H9 (cell line): ENCODE data around the gene LRRK1. TPM values are rescaled to one million over a fixed set of nuclear protein-coding genes. Genes with fewer than 3 reads are reported as not detected.

Source experiments
- DNase-seq: peaks from one replicate; pipeline ENCODE4 v3.0.0-alpha.2; 2017
- H2AFZ ChIP-seq: one replicate; pipeline ENCODE4 v1.6.1; 2013; ENCODE audit warnings: mild to moderate bottlenecking, low read length, control low read depth, moderate library complexity
- H2AK5ac ChIP-seq: 2 replicates; pipeline ENCODE4 v1.6.1; 2013; ENCODE audit warnings: low read length, control low read depth, mixed read lengths; ENCODE audit not compliant: insufficient read length
- H2BK120ac ChIP-seq: one replicate; pipeline ENCODE4 v1.6.1; 2013; ENCODE audit warnings: low read depth, mild to moderate bottlenecking, low read length, control low read depth, inconsistent platforms; ENCODE audit not compliant: poor library complexity, severe bottlenecking
- H2BK12ac ChIP-seq: 2 replicates; pipeline ENCODE4 v1.6.1; 2013; ENCODE audit warnings: low read length, control low read depth, mixed read lengths, low read depth; ENCODE audit not compliant: insufficient read length
- H2BK15ac ChIP-seq: 2 replicates; pipeline ENCODE4 v1.6.1; 2013; ENCODE audit warnings: low read depth, low read length, control low read depth
- H2BK20ac ChIP-seq: one replicate; pipeline ENCODE4 v1.6.1; 2013; ENCODE audit warnings: low read depth, mild to moderate bottlenecking, low read length, control low read depth, inconsistent platforms; ENCODE audit not compliant: poor library complexity, severe bottlenecking
- H2BK5ac ChIP-seq: 2 replicates; pipeline ENCODE4 v1.6.1; 2013; ENCODE audit warnings: low read length, control low read depth, mixed read lengths; ENCODE audit not compliant: insufficient read length
- H3K14ac ChIP-seq: 2 replicates; pipeline ENCODE4 v1.6.1; 2013; ENCODE audit warnings: low read length, control low read depth; ENCODE audit not compliant: insufficient read depth
- H3K18ac ChIP-seq: 2 replicates; pipeline ENCODE4 v1.6.1; 2013; ENCODE audit warnings: low read depth, mild to moderate bottlenecking, mixed read lengths, low read length, control low read depth; ENCODE audit not compliant: insufficient read length
- H3K23ac ChIP-seq: 2 replicates; pipeline ENCODE4 v1.6.1; 2013; ENCODE audit warnings: low read length, control low read depth, mixed read lengths, low read depth; ENCODE audit not compliant: insufficient read length
- H3K23me2 ChIP-seq: 2 replicates; pipeline ENCODE4 v1.6.1; 2013; ENCODE audit warnings: low read depth, mild to moderate bottlenecking, mixed read lengths, low read length, control low read depth; ENCODE audit not compliant: insufficient read length, poor library complexity, severe bottlenecking
- H3K27ac ChIP-seq: 2 replicates; pipeline ENCODE4 v1.5.1; 2013; ENCODE audit warnings: low read length, control low read depth, mixed read lengths, low read depth; ENCODE audit not compliant: insufficient read length
- H3K27me3 ChIP-seq: 2 replicates; pipeline ENCODE4 v1.6.1; 2013; ENCODE audit warnings: low read length, control low read depth, inconsistent platforms; ENCODE audit not compliant: insufficient read depth
- H3K4ac ChIP-seq: 2 replicates; pipeline ENCODE4 v1.6.1; 2013; ENCODE audit warnings: low read depth, mild to moderate bottlenecking, control low read depth, inconsistent platforms, low read length, moderate library complexity
- H3K4me1 ChIP-seq: 2 replicates; pipeline ENCODE4 v1.6.1; 2013; ENCODE audit warnings: low read length, control low read depth, inconsistent platforms; ENCODE audit not compliant: insufficient read depth
- H3K4me2 ChIP-seq: 2 replicates; pipeline ENCODE4 v1.6.1; 2013; ENCODE audit warnings: low read length, control low read depth, mixed read lengths; ENCODE audit not compliant: insufficient read length, insufficient read depth
- H3K56ac ChIP-seq: 2 replicates; pipeline ENCODE4 v1.6.1; 2013; ENCODE audit warnings: low read depth, mild to moderate bottlenecking, mixed read lengths, low read length, control low read depth; ENCODE audit not compliant: insufficient read length
- H3K79me1 ChIP-seq: 2 replicates; pipeline ENCODE4 v1.6.1; 2013; ENCODE audit warnings: low read depth, mild to moderate bottlenecking, moderate library complexity, low read length, control low read depth, inconsistent platforms; ENCODE audit not compliant: insufficient read depth, poor library complexity, severe bottlenecking
- H3K79me2 ChIP-seq: 2 replicates; pipeline ENCODE4 v1.6.1; 2013; ENCODE audit warnings: low read length, control low read depth, inconsistent platforms; ENCODE audit not compliant: insufficient read depth
- H3K9ac ChIP-seq: 2 replicates; pipeline ENCODE4 v1.6.1; 2013; ENCODE audit warnings: low read length, control low read depth, mixed read lengths; ENCODE audit not compliant: insufficient read length; ENCODE audit errors: extremely low read depth
- H3K9me3 ChIP-seq: one replicate; pipeline ENCODE4 v1.6.1; 2013; ENCODE audit warnings: low read depth, low read length, inconsistent platforms; ENCODE audit not compliant: control insufficient read depth
- H3T11ph ChIP-seq: one replicate; pipeline ENCODE4 v1.6.1; 2013; ENCODE audit warnings: mild to moderate bottlenecking, low read length, control low read depth, inconsistent platforms
- H4K20me1 ChIP-seq: one replicate; pipeline ENCODE4 v1.6.1; 2013; ENCODE audit not compliant: control insufficient read depth, insufficient read length, insufficient read depth
- H4K5ac ChIP-seq: 2 replicates; pipeline ENCODE4 v1.6.1; 2013; ENCODE audit warnings: low read depth, mild to moderate bottlenecking, mixed read lengths, low read length, control low read depth; ENCODE audit not compliant: insufficient read length
- H4K8ac ChIP-seq: replicated peaks from 2 replicates; pipeline ENCODE4 v1.6.1; 2013; ENCODE audit warnings: low read length, control low read depth, mixed read lengths, low read depth; ENCODE audit not compliant: insufficient read length
- H4K91ac ChIP-seq: 2 replicates; pipeline ENCODE4 v1.6.1; 2013; ENCODE audit warnings: low read depth, mild to moderate bottlenecking, moderate library complexity, mixed read lengths, low read length, control low read depth; ENCODE audit not compliant: insufficient read length
- H3K27ac Mint-ChIP-seq, 3 experiments: 2 replicates in 2 of 3; 3 replicates in 1 of 3; pipeline ENCODE4 v1.8.0; 2020 to 2021; ENCODE audit warnings: mixed read lengths in 3 of 3, mild to moderate bottlenecking in 1 of 3, moderate library complexity in 1 of 3
- H3K27me3 Mint-ChIP-seq: 2 replicates; pipeline ENCODE4 v1.8.0; 2021; ENCODE audit warnings: low read depth, mild to moderate bottlenecking, moderate library complexity, mixed read lengths
- H3K36me3 Mint-ChIP-seq, 3 experiments: 2 replicates in 2 of 3; 3 replicates in 1 of 3; pipeline ENCODE4 v1.8.0; 2020 to 2021; ENCODE audit warnings: low read depth in 3 of 3, mixed read lengths in 3 of 3; ENCODE audit not compliant: insufficient read depth in 1 of 3
- H3K4me1 Mint-ChIP-seq, 2 experiments: 2 replicates each; pipeline ENCODE4 v1.8.0; 2020; ENCODE audit warnings: mixed read lengths in 2 of 2
- H3K4me3 Mint-ChIP-seq, 2 experiments: 2 replicates in 1 of 2; 3 replicates in 1 of 2; pipeline ENCODE4 v1.8.0; 2020 to 2021; ENCODE audit warnings: mild to moderate bottlenecking in 2 of 2, mixed read lengths in 2 of 2, moderate library complexity in 1 of 2
- H3K9me3 Mint-ChIP-seq, 2 experiments: 2 replicates in 1 of 2; 3 replicates in 1 of 2; pipeline ENCODE4 v1.8.0; 2020; ENCODE audit warnings: mild to moderate bottlenecking in 2 of 2, mixed read lengths in 2 of 2, moderate library complexity in 1 of 2
- WGBS: extraction: QIAGEN DNeasy Blood & Tissue Kit; methylation state at CpG from one replicate; pipeline ENCODE4 v1.1.7; 2013; ENCODE audit warnings: missing lambda C conversion rate, low lambda C conversion rate, mixed read lengths; ENCODE audit not compliant: insufficient read length; ENCODE audit errors: extremely low coverage; 5-methylcytosine and 5-hydroxymethylcytosine counted together
- total RNA-seq: library from RNA; stranded (reverse); gene quantifications from 2 replicates; pipeline ENCODE4 v1.2.1, GENCODE V29; 2021
- TF ChIP-seq, protein P1 (sequence below): fragments of 200-600 bp; sonication (generic); conservative IDR thresholded peaks from 3 replicates; pipeline ENCODE4 v1.8.0; 2021; ENCODE audit warnings: antibody characterized with exemption, mild to moderate bottlenecking

LRRK1 gene
- total RNA-seq, 1 experiment from 2014 or later: 4.0 TPM

DNA sequence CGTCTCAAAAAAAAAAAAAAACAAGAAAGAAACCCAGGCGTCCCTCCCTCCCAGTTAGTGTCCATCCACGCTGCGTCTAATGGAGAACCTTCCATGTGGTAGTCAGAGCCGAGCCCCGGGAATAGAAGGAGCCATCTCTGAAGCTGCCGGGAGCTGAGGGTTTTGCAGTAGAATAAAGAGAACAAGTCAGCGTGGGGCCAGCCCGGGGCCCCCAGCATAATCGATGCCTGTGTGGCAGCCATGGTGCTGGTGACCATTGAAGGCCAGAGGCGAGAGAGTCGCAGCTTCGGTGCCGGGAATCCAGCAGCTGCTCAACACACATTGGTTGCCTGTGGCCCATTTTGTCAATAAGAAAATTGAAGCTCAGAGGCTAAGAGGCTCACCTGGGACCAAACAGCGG lies 181.0 kb downstream of the LRRK1 start:
- H3K9ac ChIP-seq: no peak overlapping the region
- no peaks in the 10 kb centered on the region for H3K23me2 ChIP-seq
- no peak overlapping the region for H3K27ac ChIP-seq
- peaks cover 2 to 3% of the 10 kb centered on the region in 2 experiments for H3K4me1 Mint-ChIP-seq
- H4K91ac ChIP-seq: no peak overlapping the region
- no peak overlapping the region for H3K23ac ChIP-seq
- no peak for DNase-seq
- no peaks in the 10 kb centered on the region for H3K9me3 ChIP-seq
- H3K36me3 Mint-ChIP-seq: no peaks in the 10 kb centered on the region; a peak in 1 of 7 replicates
- H3K4me3 Mint-ChIP-seq: no peak overlapping the region
- no peak overlapping the region for H4K5ac ChIP-seq
- no peaks in the 10 kb centered on the region for H3K4me1 ChIP-seq
- H2AK5ac ChIP-seq: no peak overlapping the region
- H3T11ph ChIP-seq: no peak overlapping the region
- H3K4me2 ChIP-seq: no peak overlapping the region
- WGBS: no CpG with 5 or more reads among the region's 15 CpGs
- no peaks in the 10 kb centered on the region for H3K27me3 ChIP-seq
- H3K79me2 ChIP-seq: no peaks in the 10 kb centered on the region
- H2BK120ac ChIP-seq: no peak overlapping the region
- no peak overlapping the region for H2BK12ac ChIP-seq
- no peak overlapping the region for H4K8ac ChIP-seq
- no peak overlapping the region for H3K56ac ChIP-seq
- TF ChIP-seq, protein P1, sequence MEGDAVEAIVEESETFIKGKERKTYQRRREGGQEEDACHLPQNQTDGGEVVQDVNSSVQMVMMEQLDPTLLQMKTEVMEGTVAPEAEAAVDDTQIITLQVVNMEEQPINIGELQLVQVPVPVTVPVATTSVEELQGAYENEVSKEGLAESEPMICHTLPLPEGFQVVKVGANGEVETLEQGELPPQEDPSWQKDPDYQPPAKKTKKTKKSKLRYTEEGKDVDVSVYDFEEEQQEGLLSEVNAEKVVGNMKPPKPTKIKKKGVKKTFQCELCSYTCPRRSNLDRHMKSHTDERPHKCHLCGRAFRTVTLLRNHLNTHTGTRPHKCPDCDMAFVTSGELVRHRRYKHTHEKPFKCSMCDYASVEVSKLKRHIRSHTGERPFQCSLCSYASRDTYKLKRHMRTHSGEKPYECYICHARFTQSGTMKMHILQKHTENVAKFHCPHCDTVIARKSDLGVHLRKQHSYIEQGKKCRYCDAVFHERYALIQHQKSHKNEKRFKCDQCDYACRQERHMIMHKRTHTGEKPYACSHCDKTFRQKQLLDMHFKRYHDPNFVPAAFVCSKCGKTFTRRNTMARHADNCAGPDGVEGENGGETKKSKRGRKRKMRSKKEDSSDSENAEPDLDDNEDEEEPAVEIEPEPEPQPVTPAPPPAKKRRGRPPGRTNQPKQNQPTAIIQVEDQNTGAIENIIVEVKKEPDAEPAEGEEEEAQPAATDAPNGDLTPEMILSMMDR: no peak
- no peak overlapping the region for H2BK20ac ChIP-seq
- no peaks in the 10 kb centered on the region; a peak in 2 of 5 replicates for H3K9me3 Mint-ChIP-seq
- H3K27me3 Mint-ChIP-seq: peaks cover 3% of the 10 kb centered on the region
- no peak overlapping the region for H2AFZ ChIP-seq
- no peaks in the 10 kb centered on the region for H3K79me1 ChIP-seq
- H3K14ac ChIP-seq: no peak overlapping the region; the same call in 1 of the 2 replicates
- H3K27ac Mint-ChIP-seq: no peak overlapping the region
- no peak overlapping the region for H3K18ac ChIP-seq
- H2BK15ac ChIP-seq: no peak overlapping the region
- no peaks in the 10 kb centered on the region for H4K20me1 ChIP-seq
- H2BK5ac ChIP-seq: no peak overlapping the region
- H3K4ac ChIP-seq: no peak overlapping the region
